Astrocyte of the spinal cord (primary cell): Measurements from ENCODE around the gene SARS1.

Experiments
- DNase-seq: peaks from one replicate; pipeline ENCODE4 v3.0.0; 2011; ENCODE audit warnings: low read depth, low spot score
- H3K4me3 ChIP-seq: 2 replicates; pipeline ENCODE4 v1.5.1; 2011; ENCODE audit warnings: low read depth, mild to moderate bottlenecking, low read length, moderate library complexity
- in situ Hi-C: cut with HindIII; loops from 2 replicates; pipeline ENCODE4 v1.10.0; 2017; ENCODE audit warnings: low sequenced_read_pairs
- TF ChIP-seq, protein P1 (sequence below): IDR thresholded peaks from 2 replicates; pipeline ENCODE4 v1.5.1; 2012; ENCODE audit warnings: low read depth, mild to moderate bottlenecking, low read length, inconsistent platforms

Gene SARS1

DNA sequence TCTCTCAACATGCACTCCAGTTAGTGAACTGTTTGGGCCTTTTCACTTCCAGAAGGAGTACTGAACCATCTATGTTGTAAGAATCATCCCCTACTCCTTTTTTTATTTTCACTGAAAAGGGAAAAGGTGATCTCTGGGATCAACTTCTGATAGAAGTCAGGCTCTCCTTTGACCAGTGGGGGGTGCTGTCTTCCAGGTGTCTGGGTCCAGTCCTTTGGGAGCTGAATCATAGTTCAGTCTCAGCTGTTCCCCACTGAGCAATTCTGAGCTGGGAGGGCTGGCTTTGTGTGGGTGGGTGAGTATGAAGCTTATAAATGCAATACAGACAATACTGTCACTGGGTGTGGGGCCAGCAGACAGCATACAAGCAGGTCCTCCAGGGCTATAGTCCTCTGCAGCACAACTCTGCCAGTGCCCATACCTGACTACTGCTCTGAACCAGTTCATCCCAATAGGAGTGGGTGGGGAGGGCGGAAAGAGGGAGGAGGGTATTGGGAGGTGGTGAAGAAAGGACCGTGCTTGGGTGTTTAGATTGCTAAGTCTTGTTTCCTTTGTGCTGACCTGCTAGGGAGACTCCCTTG lies 12.5 kb upstream of the SARS1 start:
- peak; percentile 87 for DNase-seq
- no peak overlapping the region for H3K4me3 ChIP-seq
- TF ChIP-seq, protein P1, sequence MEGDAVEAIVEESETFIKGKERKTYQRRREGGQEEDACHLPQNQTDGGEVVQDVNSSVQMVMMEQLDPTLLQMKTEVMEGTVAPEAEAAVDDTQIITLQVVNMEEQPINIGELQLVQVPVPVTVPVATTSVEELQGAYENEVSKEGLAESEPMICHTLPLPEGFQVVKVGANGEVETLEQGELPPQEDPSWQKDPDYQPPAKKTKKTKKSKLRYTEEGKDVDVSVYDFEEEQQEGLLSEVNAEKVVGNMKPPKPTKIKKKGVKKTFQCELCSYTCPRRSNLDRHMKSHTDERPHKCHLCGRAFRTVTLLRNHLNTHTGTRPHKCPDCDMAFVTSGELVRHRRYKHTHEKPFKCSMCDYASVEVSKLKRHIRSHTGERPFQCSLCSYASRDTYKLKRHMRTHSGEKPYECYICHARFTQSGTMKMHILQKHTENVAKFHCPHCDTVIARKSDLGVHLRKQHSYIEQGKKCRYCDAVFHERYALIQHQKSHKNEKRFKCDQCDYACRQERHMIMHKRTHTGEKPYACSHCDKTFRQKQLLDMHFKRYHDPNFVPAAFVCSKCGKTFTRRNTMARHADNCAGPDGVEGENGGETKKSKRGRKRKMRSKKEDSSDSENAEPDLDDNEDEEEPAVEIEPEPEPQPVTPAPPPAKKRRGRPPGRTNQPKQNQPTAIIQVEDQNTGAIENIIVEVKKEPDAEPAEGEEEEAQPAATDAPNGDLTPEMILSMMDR = peak; percentile 87
- in situ Hi-C loops = no loop called here

- in situ Hi-C loops = no loop called here
- TF ChIP-seq, protein P1 = no peak
- DNase-seq = no peak
These were observed 9.2 kb upstream of the SARS1 start for GRCh38 chr1:109204484-109204883.

DNA sequence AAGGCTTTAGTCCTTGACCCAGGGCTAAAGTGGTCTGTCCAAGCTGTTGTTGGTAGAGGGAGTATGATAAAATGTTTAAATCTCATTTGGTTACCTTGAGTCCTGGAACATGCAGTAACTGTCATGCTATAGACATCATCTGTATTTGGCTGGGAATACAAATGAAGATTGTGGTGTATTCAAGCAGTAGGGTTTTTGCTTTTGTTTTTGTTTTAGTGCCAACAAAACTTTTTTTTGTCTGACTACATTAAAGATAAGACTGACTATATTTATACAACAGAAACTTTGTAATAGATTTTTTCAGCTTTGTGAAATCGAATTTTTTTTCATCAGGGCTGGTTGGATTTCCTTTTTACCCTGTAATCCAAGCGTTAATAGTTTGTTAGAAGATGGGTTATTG lies 7.4 kb upstream of the SARS1 start:
- TF ChIP-seq, protein P1 = no peak
- DNase-seq = no peak
- no peak overlapping the region for H3K4me3 ChIP-seq
- in situ Hi-C loops = no loop called here

More at GRCh38 chr1:109204484-109204883, 9.2 kb upstream of the SARS1 start:
- no peak overlapping the region for H3K4me3 ChIP-seq

DNA sequence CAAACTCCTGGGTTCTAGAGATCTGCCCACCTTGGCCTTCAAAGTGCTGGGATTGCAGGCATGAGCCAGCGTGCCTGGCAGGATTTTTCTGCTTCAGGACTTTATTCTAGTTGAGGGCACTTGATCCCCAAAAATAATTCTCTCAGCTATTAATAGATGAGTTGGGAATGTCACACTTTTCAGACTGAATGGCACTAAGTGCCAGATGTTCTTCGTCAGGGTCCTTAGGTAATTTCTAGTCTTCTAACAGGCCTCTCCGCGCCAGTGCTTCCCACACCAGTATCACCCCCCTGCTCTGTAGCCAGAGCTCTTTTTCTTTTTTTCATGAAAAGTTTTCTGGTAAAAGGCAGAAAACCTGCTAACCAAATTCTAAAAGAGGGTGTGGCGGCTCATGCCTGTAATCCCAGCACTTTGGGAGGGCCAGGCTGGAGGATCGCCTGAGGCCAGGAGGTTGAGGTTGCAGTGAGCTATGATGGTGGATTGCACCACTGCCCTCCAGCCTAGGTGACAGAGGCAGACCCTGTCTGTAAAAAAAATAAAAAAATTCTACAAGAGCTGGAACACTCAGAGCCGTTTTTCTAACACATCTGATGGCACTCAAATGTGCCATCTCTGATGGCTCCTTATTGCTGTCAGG lies 6.1 kb upstream of the SARS1 start:
- H3K4me3 ChIP-seq = no peak overlapping the region
- in situ Hi-C loops = no loop called here
- DNase-seq = no peak
- TF ChIP-seq, protein P1 = no peak

- in situ Hi-C loops = no loop called here
These were observed 5.3 kb upstream of the SARS1 start for GRCh38 chr1:109208394-109208793.

GRCh38 chr1:109208836-109209463 lies 4.8 kb upstream of the SARS1 start:
- DNase-seq = peak; percentile 48
- TF ChIP-seq, protein P1 = no peak
- in situ Hi-C loops = no loop called here
- H3K4me3 ChIP-seq = no peak overlapping the region

More at GRCh38 chr1:109208394-109208793, 5.3 kb upstream of the SARS1 start:
- TF ChIP-seq, protein P1 = no peak
- no peak for DNase-seq
- H3K4me3 ChIP-seq = no peak overlapping the region
